ENCODE results near the gene DAB2IP.

GRCh38 chr9:121817476-121817875 is 166.0 kb downstream of the DAB2IP start:
- TF ChIP-seq EZH2phosphoT487 (conservative IDR thresholded peaks at IDR 0.05; ENCODE audit: low read length) (no peak), CTCF (IDR thresholded peaks at IDR 0.05; ENCODE audit: insufficient read depth, low read length, poor library complexity, severe bottlenecking) (no peak)
